Trophoblast cell (in vitro differentiated cells and primary cell): ENCODE measurements around the gene AUTS2.

Source experiments
- DNase-seq, 2 donors: peaks; one replicate each; pipeline ENCODE4 v3.0.0-alpha.2; 2016
- H2AFZ ChIP-seq: 2 replicates; pipeline ENCODE4 v1.6.1; 2013; ENCODE audit warnings: low read length, moderate library complexity, mild to moderate bottlenecking; ENCODE audit not compliant: insufficient read depth, poor library complexity
- H2AK5ac ChIP-seq: 2 replicates; pipeline ENCODE4 v1.6.1; 2013; ENCODE audit warnings: mild to moderate bottlenecking, low read length
- H2BK120ac ChIP-seq: 2 replicates; pipeline ENCODE4 v1.6.1; 2013; ENCODE audit warnings: low read length, mild to moderate bottlenecking, moderate library complexity; ENCODE audit not compliant: insufficient read depth, poor library complexity
- H2BK12ac ChIP-seq: 2 replicates; pipeline ENCODE4 v1.6.1; 2013; ENCODE audit warnings: mild to moderate bottlenecking, low read length, moderate library complexity
- H2BK5ac ChIP-seq: 2 replicates; pipeline ENCODE4 v1.6.1; 2013; ENCODE audit warnings: low read length, low read depth, moderate library complexity, mild to moderate bottlenecking; ENCODE audit not compliant: poor library complexity
- H3K14ac ChIP-seq: 2 replicates; pipeline ENCODE4 v1.6.1; 2013; ENCODE audit warnings: mild to moderate bottlenecking, low read length
- H3K18ac ChIP-seq: 2 replicates; pipeline ENCODE4 v1.6.1; 2013; ENCODE audit warnings: mild to moderate bottlenecking, low read length
- H3K23ac ChIP-seq: 2 replicates; pipeline ENCODE4 v1.6.1; 2013; ENCODE audit warnings: low read length
- H3K27ac ChIP-seq: 2 replicates; pipeline ENCODE4 v1.5.1; 2013; ENCODE audit warnings: low read depth, mild to moderate bottlenecking, inconsistent platforms, low read length, moderate library complexity
- H3K27me3 ChIP-seq: 2 replicates; pipeline ENCODE4 v1.6.1; 2013; ENCODE audit warnings: inconsistent platforms, mild to moderate bottlenecking, low read length, moderate library complexity; ENCODE audit not compliant: insufficient read depth
- H3K36me3 ChIP-seq, 2 experiments: 1 replicate in 1 of 2; 2 replicates in 1 of 2; pipeline ENCODE4 v1.6.1; 2013; ENCODE audit warnings: low read length in 2 of 2, mild to moderate bottlenecking in 2 of 2, moderate library complexity in 1 of 2; ENCODE audit not compliant: insufficient read depth in 2 of 2, control insufficient read depth in 1 of 2
- H3K4ac ChIP-seq: 2 replicates; pipeline ENCODE4 v1.6.1; 2013; ENCODE audit warnings: low read depth, mild to moderate bottlenecking, low read length, moderate library complexity
- H3K4me1 ChIP-seq, 2 experiments: 1 replicate in 1 of 2; 2 replicates in 1 of 2; pipeline ENCODE4 v1.6.1; 2013; ENCODE audit warnings: low read length in 2 of 2, mild to moderate bottlenecking in 2 of 2, moderate library complexity in 1 of 2; ENCODE audit not compliant: insufficient read depth in 2 of 2, control insufficient read depth in 1 of 2
- H3K4me2 ChIP-seq: 2 replicates; pipeline ENCODE4 v1.6.1; 2013; ENCODE audit warnings: inconsistent platforms, mild to moderate bottlenecking, low read length, moderate library complexity
- H3K4me3 ChIP-seq: 2 replicates; pipeline ENCODE4 v1.5.1; 2013; ENCODE audit warnings: mild to moderate bottlenecking, low read depth, low read length, inconsistent platforms
- H3K79me1 ChIP-seq: one replicate; pipeline ENCODE4 v1.6.1; 2013; ENCODE audit warnings: low read length
- H3K79me2 ChIP-seq: 2 replicates; pipeline ENCODE4 v1.6.1; 2013; ENCODE audit warnings: low read length, mild to moderate bottlenecking; ENCODE audit not compliant: control insufficient read depth, insufficient read depth, poor library complexity
- H3K9ac ChIP-seq: 2 replicates; pipeline ENCODE4 v1.6.1; 2013; ENCODE audit warnings: mild to moderate bottlenecking, low read length
- H3K9me3 ChIP-seq: 2 replicates; pipeline ENCODE4 v1.6.1; 2013; ENCODE audit warnings: low read depth, mild to moderate bottlenecking, control low read depth, inconsistent platforms, low read length; ENCODE audit not compliant: insufficient read depth
- H4K12ac ChIP-seq: 2 replicates; pipeline ENCODE4 v1.6.1; 2013; ENCODE audit warnings: low read depth, mild to moderate bottlenecking, low read length, moderate library complexity
- H4K8ac ChIP-seq: 2 replicates; pipeline ENCODE4 v1.6.1; 2013; ENCODE audit warnings: low read depth, mild to moderate bottlenecking, low read length, moderate library complexity
- H4K91ac ChIP-seq: one replicate; pipeline ENCODE4 v1.6.1; 2013; ENCODE audit warnings: low read depth, mild to moderate bottlenecking, low read length, moderate library complexity
- WGBS: extraction: QIAGEN DNeasy Blood & Tissue Kit; methylation state at CpG from one replicate; pipeline ENCODE4 v1.1.7; 2013; ENCODE audit warnings: missing lambda C conversion rate; ENCODE audit not compliant: insufficient read length, insufficient coverage; ENCODE audit errors: extremely low coverage; 5-methylcytosine and 5-hydroxymethylcytosine counted together

The AUTS2 gene

GRCh38 chr7:70566671-70567070 lies 968.4 kb downstream of the AUTS2 start:
- Histone ChIP-seq H3K4ac (no peak overlapping the region), H3K4me2 (no peak overlapping the region), H3K4me1 (peaks cover 0 to 2% of the 10 kb centered on the region in 2 experiments), H3K79me2 (no peaks in the 10 kb centered on the region), H3K36me3 (no peaks in the 10 kb centered on the region), H2BK120ac (no peak overlapping the region), H2AFZ (no peak overlapping the region), H2BK12ac (no peak overlapping the region), H3K9me3 (no peaks in the 10 kb centered on the region), H4K8ac (no peak overlapping the region), H3K18ac (no peak overlapping the region), H3K4me3 (no peak overlapping the region), H3K27me3 (no peaks in the 10 kb centered on the region), H2BK5ac (no peak overlapping the region), H3K9ac (no peak overlapping the region), H3K79me1 (no peaks in the 10 kb centered on the region), H3K14ac (no peak overlapping the region), H3K27ac (no peak overlapping the region), H4K12ac (no peak overlapping the region), H2AK5ac (no peak overlapping the region), H4K91ac (no peak overlapping the region), H3K23ac (no peak overlapping the region)
- no peak for DNase-seq
- WGBS: no CpG with 5 or more reads among the region's 3 CpGs

GRCh38 chr7:70568674-70569334 lies 970.5 kb downstream of the AUTS2 start:
- no peak for DNase-seq
- no peak overlapping the region for H2BK120ac ChIP-seq
- WGBS: no CpG with 5 or more reads among the region's 8 CpGs
- no peak overlapping the region for H2BK5ac ChIP-seq
- H3K27me3 ChIP-seq: no peaks in the 10 kb centered on the region
- H3K79me2 ChIP-seq: no peaks in the 10 kb centered on the region
- no peak overlapping the region for H3K4me3 ChIP-seq
- H2AK5ac ChIP-seq: no peak overlapping the region
- H2AFZ ChIP-seq: no peak overlapping the region
- peaks cover 0 to 3% of the 10 kb centered on the region in 2 experiments for H3K4me1 ChIP-seq
- H3K14ac ChIP-seq: no peak overlapping the region
- H2BK12ac ChIP-seq: no peak overlapping the region
- no peak overlapping the region for H3K18ac ChIP-seq
- H3K9ac ChIP-seq: no peak overlapping the region
- H3K23ac ChIP-seq: no peak overlapping the region
- no peak overlapping the region for H3K27ac ChIP-seq
- H3K4ac ChIP-seq: no peak overlapping the region
- no peak overlapping the region for H4K12ac ChIP-seq
- no peak overlapping the region for H4K91ac ChIP-seq
- H3K79me1 ChIP-seq: peaks cover 2% of the 10 kb centered on the region
- no peaks in the 10 kb centered on the region for H3K9me3 ChIP-seq
- H3K4me2 ChIP-seq: no peak overlapping the region
- H3K36me3 ChIP-seq: no peaks in the 10 kb centered on the region
- no peak overlapping the region for H4K8ac ChIP-seq

- no peak overlapping the region for H3K4me3 ChIP-seq
- no peak overlapping the region for H2BK5ac ChIP-seq
- no peak overlapping the region for H4K12ac ChIP-seq
- H3K36me3 ChIP-seq: no peaks in the 10 kb centered on the region
- H2AK5ac ChIP-seq: no peak overlapping the region
- H3K18ac ChIP-seq: no peak overlapping the region
- no peak overlapping the region for H2BK12ac ChIP-seq
- WGBS: no CpG with 5 or more reads among the region's 4 CpGs
- H3K9me3 ChIP-seq: no peaks in the 10 kb centered on the region
- H3K9ac ChIP-seq: no peak overlapping the region
- H3K27ac ChIP-seq: no peak overlapping the region
- H3K23ac ChIP-seq: no peak overlapping the region
- no peak overlapping the region for H3K14ac ChIP-seq
- H3K79me2 ChIP-seq: no peaks in the 10 kb centered on the region
- no peak overlapping the region for H2AFZ ChIP-seq
- H3K4ac ChIP-seq: no peak overlapping the region
- no peaks in the 10 kb centered on the region for H3K27me3 ChIP-seq
- H4K91ac ChIP-seq: no peak overlapping the region
- H4K8ac ChIP-seq: no peak overlapping the region
- no peak overlapping the region for H3K4me2 ChIP-seq
- DNase-seq: no peak
- peaks cover 0 to 3% of the 10 kb centered on the region in 2 experiments for H3K4me1 ChIP-seq
- H3K79me1 ChIP-seq: peaks cover 2% of the 10 kb centered on the region
- no peak overlapping the region for H2BK120ac ChIP-seq
Observed at GRCh38 chr7:70569335-70569819, 971.1 kb downstream of the AUTS2 start.

GRCh38 chr7:70570029-70570428 lies 971.8 kb downstream of the AUTS2 start:
- Histone ChIP-seq H3K14ac (no peak overlapping the region), H3K23ac (no peak overlapping the region)

More at GRCh38 chr7:70570029-70570428, 971.8 kb downstream of the AUTS2 start:
- H2AFZ ChIP-seq: no peak overlapping the region
- H4K91ac ChIP-seq: no peak overlapping the region
- H2BK120ac ChIP-seq: no peak overlapping the region
- DNase-seq: no peak
- no peak overlapping the region for H2AK5ac ChIP-seq
- peaks cover 7% of the 10 kb centered on the region for H3K79me1 ChIP-seq
- H2BK5ac ChIP-seq: no peak overlapping the region
- H3K4me2 ChIP-seq: no peak overlapping the region
- no peaks in the 10 kb centered on the region for H3K36me3 ChIP-seq
- no CpG with 5 or more reads among the region's 4 CpGs for WGBS
- no peak overlapping the region for H3K27ac ChIP-seq
- no peak overlapping the region for H3K9ac ChIP-seq
- no peaks in the 10 kb centered on the region for H3K79me2 ChIP-seq
- H3K4me3 ChIP-seq: no peak overlapping the region
- no peak overlapping the region for H4K8ac ChIP-seq
- H3K4me1 ChIP-seq: peaks cover 5 to 10% of the 10 kb centered on the region in 2 experiments
- H2BK12ac ChIP-seq: no peak overlapping the region
- H3K9me3 ChIP-seq: no peaks in the 10 kb centered on the region
- H3K18ac ChIP-seq: no peak overlapping the region
- no peak overlapping the region for H4K12ac ChIP-seq
- no peak overlapping the region for H3K4ac ChIP-seq
- H3K27me3 ChIP-seq: no peaks in the 10 kb centered on the region
